GM12874 (cell line): ENCODE measurements around the gene CASR.

ENCODE experiments used
- TF ChIP-seq, protein P1 (sequence below): IDR thresholded peaks from 2 replicates; pipeline ENCODE4 v1.5.1; 2011; ENCODE audit warnings: low read depth, mild to moderate bottlenecking, control low read depth, low read length, moderate library complexity; ENCODE audit not compliant: insufficient read depth

The CASR gene

GRCh38 chr3:122234117-122234516 is 50.6 kb downstream of the CASR start:
- TF ChIP-seq, protein P1, sequence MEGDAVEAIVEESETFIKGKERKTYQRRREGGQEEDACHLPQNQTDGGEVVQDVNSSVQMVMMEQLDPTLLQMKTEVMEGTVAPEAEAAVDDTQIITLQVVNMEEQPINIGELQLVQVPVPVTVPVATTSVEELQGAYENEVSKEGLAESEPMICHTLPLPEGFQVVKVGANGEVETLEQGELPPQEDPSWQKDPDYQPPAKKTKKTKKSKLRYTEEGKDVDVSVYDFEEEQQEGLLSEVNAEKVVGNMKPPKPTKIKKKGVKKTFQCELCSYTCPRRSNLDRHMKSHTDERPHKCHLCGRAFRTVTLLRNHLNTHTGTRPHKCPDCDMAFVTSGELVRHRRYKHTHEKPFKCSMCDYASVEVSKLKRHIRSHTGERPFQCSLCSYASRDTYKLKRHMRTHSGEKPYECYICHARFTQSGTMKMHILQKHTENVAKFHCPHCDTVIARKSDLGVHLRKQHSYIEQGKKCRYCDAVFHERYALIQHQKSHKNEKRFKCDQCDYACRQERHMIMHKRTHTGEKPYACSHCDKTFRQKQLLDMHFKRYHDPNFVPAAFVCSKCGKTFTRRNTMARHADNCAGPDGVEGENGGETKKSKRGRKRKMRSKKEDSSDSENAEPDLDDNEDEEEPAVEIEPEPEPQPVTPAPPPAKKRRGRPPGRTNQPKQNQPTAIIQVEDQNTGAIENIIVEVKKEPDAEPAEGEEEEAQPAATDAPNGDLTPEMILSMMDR = no peak

GRCh38 chr3:122235147-122235546 is 51.7 kb downstream of the CASR start:
- TF ChIP-seq, protein P1 = no peak

DNA sequence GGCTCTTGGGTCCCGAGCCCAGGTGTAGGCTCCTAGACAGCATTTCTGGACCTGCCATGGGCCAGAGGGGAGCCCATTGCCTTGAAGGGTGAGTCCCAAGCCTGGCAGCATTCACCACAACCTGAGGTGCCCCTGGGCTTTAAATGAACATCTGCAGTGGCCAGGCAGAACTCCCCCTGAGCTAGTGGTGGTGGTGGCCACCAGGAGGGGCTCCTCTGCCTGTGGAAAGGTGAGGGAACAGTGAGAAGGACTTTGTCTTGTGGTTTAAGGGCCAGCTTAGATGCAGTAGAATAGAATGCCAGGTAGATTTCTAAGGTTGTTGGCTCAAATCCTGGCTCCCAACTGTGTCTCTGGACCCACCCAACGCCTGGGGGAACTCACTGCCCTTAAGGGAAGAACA is 55.6 kb downstream of the CASR start:
- TF ChIP-seq, protein P1 = no peak

DNA sequence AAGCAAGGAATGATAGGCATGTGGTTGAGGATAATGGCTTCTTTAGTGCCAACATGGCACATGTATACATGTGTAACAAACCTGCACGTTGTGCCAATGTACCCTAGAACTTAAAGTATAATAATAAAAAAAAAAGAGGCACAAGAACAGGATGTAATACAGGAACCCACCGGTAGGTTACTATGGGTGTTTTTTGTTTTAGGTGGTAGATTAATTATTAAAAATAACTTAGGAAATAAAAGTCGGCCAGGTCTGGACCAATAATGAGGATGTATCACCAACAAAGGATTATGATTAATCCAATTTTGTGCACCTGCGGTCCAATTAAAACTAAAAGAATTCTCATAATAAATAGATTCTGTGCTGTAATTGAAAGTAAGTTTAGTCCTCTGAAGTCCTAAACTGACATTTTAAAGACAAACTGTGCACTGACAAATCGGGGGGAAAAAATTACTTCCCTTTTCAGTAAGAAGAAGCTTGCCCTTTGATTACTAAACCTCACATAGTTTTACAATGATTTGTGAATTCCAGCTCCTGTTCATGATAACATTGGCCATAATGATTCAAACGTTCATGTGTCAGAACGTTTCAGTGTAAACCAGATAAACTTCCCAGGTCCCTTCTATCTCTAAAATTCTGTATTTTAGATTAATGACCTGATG is 62.2 kb downstream of the CASR start:
- TF ChIP-seq, protein P1 = peak; percentile 23; the same call in 1 of the 2 replicates

GRCh38 chr3:122246199-122246598 is 62.7 kb downstream of the CASR start:
- TF ChIP-seq, protein P1 = no peak

GRCh38 chr3:122247087-122247824 is 63.8 kb downstream of the CASR start:
- TF ChIP-seq, protein P1 = no peak

- TF ChIP-seq, protein P1 = 0 out of 2 replicates have a peak, but pooled peaks have one; percentile 8
Observed at GRCh38 chr3:122247825-122248185, 64.3 kb downstream of the CASR start.
